ENCODE results near the gene OR5B12. TPM values are rescaled to one million over a fixed set of nuclear protein-coding genes. Genes with fewer than 3 reads are reported as not detected.
"Not testable (repeated sequence)": the region's sequence is repeated elsewhere in the genome, so short reads cannot be mapped to it uniquely, and the experiment has no call there.

Gene OR5B12
- total RNA-seq = not detected in 2 replicates
- not detected for polyA plus RNA-seq (2012)

DNA sequence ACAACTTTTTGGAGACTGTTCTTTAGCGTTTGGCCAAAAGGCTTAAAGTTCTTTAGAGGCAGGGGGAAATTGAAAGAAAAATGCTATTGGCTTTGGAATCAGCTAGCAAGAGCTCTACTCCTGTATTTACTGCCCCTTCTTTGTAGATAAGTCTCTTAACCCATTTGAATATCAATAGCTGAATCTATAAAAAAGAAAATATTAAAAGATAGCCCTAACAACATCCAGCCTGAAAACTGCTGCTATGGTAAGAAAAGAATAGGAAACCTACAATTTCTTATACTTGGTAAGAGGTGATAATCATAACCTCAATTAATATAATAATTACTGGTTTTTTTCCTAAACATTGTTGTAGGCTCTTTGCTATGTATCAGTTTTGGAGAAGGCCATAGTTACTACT lies at the start of gene OR5B12:
OR5B12 (minus strand) TSS at position 101 of the 400 bp plus-strand sequence. CDS start 2,085 bp downstream, outside the sequence.
- DNase-seq (ENCODE audit: low read depth) = no peak

GRCh38 chr11:58490827-58491226 lies 48.8 kb upstream of the OR5B12 start:
- no peak for DNase-seq (ENCODE audit: low read depth)

DNA sequence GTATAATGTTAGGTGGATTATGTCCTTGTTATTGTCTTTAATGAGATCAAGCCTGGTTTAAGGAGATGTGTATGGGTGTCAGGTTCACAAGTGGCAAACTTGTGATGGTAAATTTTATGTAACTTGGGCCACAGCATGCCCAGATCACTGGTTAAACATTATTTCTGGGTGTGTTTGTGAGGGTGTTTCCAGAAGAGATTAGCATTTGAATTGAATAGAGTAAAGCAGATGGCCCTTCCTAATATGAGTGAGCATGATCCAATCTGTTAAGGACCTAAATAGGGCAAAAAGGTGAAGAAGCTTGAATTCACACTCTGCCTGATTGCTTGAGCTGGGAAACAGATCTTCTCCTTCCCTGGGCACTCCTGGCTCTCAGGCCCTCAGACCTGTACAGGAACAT lies 45.1 kb upstream of the OR5B12 start:
- DNase-seq (ENCODE audit: low read depth) = no peak

DNA sequence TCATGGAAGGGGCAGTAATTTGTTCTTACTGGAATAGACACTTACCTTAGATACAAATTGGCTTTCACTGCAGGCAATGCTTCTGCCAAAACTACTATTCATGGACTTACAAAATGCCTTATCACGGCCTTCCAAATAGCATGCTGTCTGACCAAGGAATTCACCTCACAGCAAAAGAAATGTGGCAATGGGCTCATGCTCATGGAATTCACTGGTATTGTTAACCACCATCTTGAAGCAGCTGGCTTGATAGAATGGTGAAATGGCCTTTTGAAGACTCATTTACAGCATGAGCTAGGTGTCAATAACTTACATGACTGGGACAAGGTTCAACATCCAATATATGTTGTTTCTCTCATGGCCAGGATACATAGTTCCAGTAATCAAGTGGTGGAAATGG lies 43.9 kb upstream of the OR5B12 start:
- peak; percentile 22 for DNase-seq (ENCODE audit: low read depth)

DNA sequence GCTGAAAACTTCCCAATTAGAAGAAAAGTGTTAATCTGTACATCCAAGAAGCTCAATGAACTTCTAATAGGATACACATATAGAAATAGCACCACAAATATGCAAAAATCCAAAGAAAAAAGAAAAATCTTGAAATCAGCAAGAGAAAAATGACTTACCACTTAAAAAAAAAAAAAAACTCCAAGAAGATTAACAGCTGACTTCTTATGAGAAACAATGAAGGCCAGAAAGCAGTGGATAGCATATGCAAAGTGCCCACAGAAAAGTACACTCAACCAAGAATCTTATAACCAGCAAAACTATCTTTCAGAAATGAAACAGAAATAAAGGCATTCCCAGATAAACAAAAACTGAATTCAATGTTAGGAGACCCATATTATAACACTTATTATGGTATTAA lies 29.9 kb upstream of the OR5B12 start:
- no peak for DNase-seq (ENCODE audit: low read depth)

DNA sequence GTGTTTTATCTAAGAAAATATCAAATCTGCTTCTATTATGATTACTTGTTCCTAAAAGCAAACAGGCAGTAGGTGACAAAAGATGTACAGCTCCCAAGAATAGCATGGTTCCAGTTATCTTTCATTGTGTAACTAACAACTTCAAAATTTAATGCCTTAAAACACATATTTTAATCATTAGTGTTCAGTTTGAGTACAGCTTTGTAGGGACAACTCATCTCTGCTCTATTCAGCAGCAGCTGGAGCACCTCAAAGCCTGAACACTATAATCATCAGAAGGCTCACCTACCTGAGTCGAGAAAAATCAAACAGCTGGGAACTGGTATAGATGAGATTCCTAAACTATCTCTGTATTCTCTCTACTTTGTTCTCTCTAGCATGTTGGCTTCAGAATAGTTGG lies 24.3 kb upstream of the OR5B12 start:
- no peak for DNase-seq (ENCODE audit: low read depth)

DNA sequence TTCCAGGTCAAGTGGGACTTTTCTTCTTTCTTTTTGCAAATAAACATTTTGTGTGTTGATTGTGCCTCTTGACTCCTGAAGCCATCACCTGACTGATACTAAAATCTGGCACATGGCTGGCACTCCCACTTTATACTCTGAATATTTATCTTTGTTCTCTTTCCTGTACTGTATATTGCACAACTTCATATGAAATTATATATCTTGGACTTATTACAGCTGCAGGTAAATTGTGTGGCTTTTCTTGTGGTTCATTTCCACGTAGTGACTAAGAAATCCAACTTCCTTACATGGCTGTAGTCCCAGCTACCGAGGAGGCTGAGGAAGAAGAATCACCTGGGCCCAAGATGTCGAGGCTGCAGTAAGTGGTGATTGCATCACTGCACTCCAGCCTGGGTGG lies 23.7 kb upstream of the OR5B12 start:
- DNase-seq (ENCODE audit: low read depth) = no peak

GRCh38 chr11:58451585-58451984 lies 9.5 kb upstream of the OR5B12 start:
- DNase-seq (ENCODE audit: low read depth) = no peak

GRCh38 chr11:58446294-58446693 lies 4.3 kb upstream of the OR5B12 start:
- DNase-seq (ENCODE audit: low read depth) = no peak

DNA sequence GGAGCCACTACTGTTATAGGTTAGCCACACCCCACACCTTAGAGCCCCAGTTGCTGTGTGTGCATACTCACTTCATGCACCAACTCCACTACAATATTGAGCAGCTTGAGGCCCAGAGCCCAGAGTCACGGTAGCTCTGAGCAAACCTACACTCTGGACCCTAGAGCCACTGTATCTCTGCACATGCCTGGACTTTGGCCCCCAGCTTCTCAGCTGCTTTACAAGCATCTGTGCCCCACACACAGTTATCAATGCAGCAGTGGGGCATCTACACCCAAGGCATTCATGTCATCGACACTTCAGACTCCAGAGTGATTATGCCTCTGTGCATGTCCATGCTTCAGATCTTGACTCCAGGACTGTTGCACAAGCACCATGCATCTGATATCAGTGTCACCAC lies 2.3 kb upstream of the OR5B12 start:
- no peak for DNase-seq (ENCODE audit: low read depth)

- no peak for DNase-seq (ENCODE audit: low read depth)
Observed at GRCh38 chr11:58438486-58438885, 3.5 kb downstream of the OR5B12 start.

DNA sequence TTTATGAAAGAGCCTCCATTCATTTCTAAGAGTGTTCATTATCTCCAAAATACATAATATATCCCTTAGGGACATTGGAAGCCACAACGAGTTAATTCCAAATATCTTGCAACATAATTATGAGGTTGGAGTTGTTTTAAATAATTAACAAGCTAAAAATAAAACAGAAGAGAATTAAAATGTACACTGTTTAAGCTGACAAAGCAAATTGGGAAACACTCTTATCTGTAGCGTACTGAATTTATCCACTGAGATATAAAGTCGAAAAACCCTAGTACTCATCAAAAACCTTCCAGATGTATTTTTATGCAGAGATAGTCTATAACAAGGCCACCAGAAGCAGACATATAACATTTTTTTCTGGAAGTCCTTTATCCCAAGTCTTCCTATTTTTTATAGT lies 7.8 kb downstream of the OR5B12 start:
- DNase-seq (ENCODE audit: low read depth) = no peak

- no peak for DNase-seq (ENCODE audit: low read depth)
Observed at GRCh38 chr11:58433638-58434203, 8.3 kb downstream of the OR5B12 start.

DNA sequence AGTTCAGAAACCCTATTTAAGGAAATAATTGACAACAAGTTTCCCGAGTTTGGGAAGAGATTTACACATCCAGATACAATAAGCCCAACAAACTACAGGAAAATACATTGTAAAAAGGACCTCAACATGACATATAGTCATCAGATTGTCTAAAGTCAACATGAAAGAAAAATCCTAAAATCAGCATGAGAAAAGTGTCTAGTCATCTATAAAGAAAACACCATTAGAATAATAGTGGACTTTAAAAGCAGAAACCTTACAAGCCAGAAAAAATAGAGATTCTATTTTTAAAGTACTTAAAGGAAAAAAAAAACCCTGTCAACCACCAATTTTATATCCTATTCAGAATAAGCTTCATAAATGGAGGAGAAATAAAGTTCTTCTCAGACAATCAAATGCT lies 12.8 kb downstream of the OR5B12 start:
- no peak for DNase-seq (ENCODE audit: low read depth)

GRCh38 chr11:58428021-58428420 lies 14.0 kb downstream of the OR5B12 start, which contains the start of gene OR5B2:
OR5B2 (minus strand) TSS chr11:58428121; CDS start chr11:58423261, 4,860 bp downstream.
- DNase-seq (ENCODE audit: low read depth) = no peak

DNA sequence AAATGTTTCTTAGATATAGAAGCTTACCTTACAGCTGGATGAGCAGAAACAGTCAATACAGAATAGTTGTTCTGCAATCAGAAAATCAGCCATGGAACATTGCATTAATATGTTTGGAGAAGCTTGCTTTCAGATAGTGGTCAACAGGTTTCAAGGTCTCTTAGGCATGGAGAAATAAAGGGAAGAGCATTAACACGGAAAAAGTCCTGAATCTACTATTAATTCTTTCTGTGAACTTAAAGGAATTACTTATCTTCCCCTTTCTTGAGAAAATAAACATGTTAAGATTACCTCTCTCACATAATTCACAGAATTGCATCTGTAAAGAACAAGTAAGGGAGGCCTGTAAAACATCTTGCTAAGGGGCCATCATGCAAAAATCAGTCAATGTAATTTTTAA lies 35.3 kb downstream of the OR5B12 start, which contains the start of gene OR5B3:
OR5B3 (minus strand) TSS at position 101 of the 400 bp plus-strand sequence. CDS start 3,465 bp downstream, outside the sequence.
- DNase-seq (ENCODE audit: low read depth) = no peak

- not testable (repeated sequence) for DNase-seq (ENCODE audit: low read depth)
Observed at GRCh38 chr11:58399622-58400021, 42.4 kb downstream of the OR5B12 start.

- no peak for DNase-seq (ENCODE audit: low read depth)
Observed at GRCh38 chr11:58395581-58395980, 46.5 kb downstream of the OR5B12 start.

- peak; percentile 68 for DNase-seq (ENCODE audit: low read depth)
Observed at GRCh38 chr11:58394195-58394594, 47.8 kb downstream of the OR5B12 start.

- DNase-seq (ENCODE audit: low read depth) = no peak
Observed at GRCh38 chr11:58392746-58393145, 49.3 kb downstream of the OR5B12 start.

DNA sequence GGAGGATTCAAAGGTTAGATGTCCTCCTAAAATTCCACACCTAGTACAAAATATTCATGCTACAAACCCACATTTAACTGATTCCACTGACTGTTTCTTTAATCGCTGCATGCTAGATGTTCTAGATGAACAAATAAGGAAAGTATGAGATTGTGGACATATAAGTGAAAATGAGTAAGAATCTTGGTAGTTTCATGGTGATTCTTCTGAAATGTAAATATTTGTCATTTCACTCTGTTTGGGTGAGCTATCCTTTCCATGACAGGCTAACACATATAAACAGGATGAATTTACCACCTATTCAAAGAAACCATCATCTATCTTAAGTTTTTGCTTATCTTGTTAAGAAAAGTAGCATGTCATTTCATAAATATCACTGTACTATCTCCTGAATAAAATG lies 50.2 kb downstream of the OR5B12 start:
- DNase-seq (ENCODE audit: low read depth) = no peak

GRCh38 chr11:58390551-58391063 lies 51.4 kb downstream of the OR5B12 start:
- no peak for DNase-seq (ENCODE audit: low read depth)
